Large intestine (tissue), 3 donors: ENCODE data around the gene ABCF2. TPM values are rescaled to one million over a fixed set of nuclear protein-coding genes. Genes with fewer than 3 reads are reported as not detected.

Source experiments
- DNase-seq, 2 donors: peaks; one replicate each; pipeline versions ENCODE4 v3.0.0 to v3.0.0-alpha.2; 2013
- H3K27ac ChIP-seq: one replicate; pipeline ENCODE4 v1.5.1; 2013; ENCODE audit warnings: low read length
- H3K27me3 ChIP-seq: 2 replicates; pipeline ENCODE4 v1.6.1; 2013; ENCODE audit warnings: low read length; ENCODE audit not compliant: control insufficient read depth, insufficient read depth
- H3K36me3 ChIP-seq: 2 replicates; pipeline ENCODE4 v1.6.1; 2013; ENCODE audit warnings: low read length; ENCODE audit not compliant: control insufficient read depth, insufficient read depth
- H3K4me1 ChIP-seq: one replicate; pipeline ENCODE4 v1.6.1; 2013; ENCODE audit warnings: low read length; ENCODE audit not compliant: control insufficient read depth, insufficient read depth
- H3K4me3 ChIP-seq: one replicate; pipeline ENCODE4 v1.5.1; 2013; ENCODE audit warnings: low read length
- H3K9me3 ChIP-seq: one replicate; pipeline ENCODE4 v1.6.1; 2013; ENCODE audit warnings: mild to moderate bottlenecking, low read depth, low read length, moderate library complexity; ENCODE audit not compliant: control insufficient read depth
- WGBS: methylation state at CpG from one replicate; pipeline ENCODE4 v1.1.5; 2013; ENCODE audit warnings: low lambda C conversion rate; ENCODE audit not compliant: insufficient coverage; 5-methylcytosine and 5-hydroxymethylcytosine counted together
- polyA plus RNA-seq: library from polyadenylated mRNA; unstranded; fragments of 120-200 nt; gene quantifications from one replicate; pipeline ENCODE4 v1.2.1, GENCODE V29; 2013

ABCF2 gene
- polyA plus RNA-seq, 1 donor, result 19.1 TPM

DNA sequence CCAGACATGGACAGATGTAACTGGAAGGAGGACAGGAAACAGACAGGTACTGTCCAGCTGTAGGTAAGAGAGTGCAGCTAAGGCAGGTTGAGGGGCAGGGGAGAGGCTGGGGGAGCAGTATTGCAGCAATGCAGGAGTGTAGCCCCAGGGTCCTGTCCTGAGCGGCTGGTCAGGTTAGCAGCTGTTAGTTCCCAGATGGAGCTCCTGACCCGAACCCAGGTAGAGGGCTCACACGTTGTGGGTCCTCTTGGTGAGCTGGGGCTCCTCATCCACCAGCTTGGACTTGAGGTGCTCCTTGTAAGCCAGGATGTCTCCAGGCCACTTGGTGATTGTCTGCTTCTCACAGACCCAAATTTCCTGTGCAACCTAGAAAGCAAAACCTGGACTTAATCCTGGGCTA lies 13.2 kb downstream of the ABCF2 start:
- WGBS, result no CpG with 5 or more reads among the region's 3 CpGs
- Histone ChIP-seq H3K27ac (no peak overlapping the region), H3K4me1 (no peaks in the 10 kb centered on the region), H3K36me3 (peaks cover 60% of the 10 kb centered on the region), H3K9me3 (no peaks in the 10 kb centered on the region), H3K27me3 (no peaks in the 10 kb centered on the region), H3K4me3 (no peak overlapping the region)
- no peak for DNase-seq

DNA sequence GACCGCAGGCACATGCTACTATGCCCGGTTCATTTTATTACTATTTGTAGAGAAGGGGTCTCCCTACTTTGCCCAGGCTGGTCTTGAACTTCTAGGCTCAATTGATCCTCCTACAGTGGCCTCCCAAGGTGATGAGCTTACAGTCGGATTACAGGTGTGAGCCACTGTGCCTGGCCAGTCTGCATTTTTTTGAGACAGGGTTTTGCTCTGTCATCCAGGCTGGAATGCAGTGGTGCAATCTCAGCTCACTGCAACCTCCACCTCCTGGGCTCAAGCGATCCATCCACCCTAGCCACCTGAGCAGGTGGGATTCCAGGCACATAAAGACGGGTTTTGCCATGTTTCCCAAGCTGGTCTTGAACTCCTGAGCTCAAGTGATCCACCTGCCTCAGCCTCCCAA lies 14.4 kb downstream of the ABCF2 start:
- no CpG with 5 or more reads among the region's 5 CpGs for whole genome bisulfite sequencing
- Histone ChIP-seq H3K27me3 (no peaks in the 10 kb centered on the region), H3K36me3 (peaks cover 48% of the 10 kb centered on the region), H3K9me3 (no peaks in the 10 kb centered on the region), H3K4me3 (no peak overlapping the region), H3K4me1 (no peaks in the 10 kb centered on the region), H3K27ac (no peak overlapping the region)
- DNase-seq, result no peak

DNA sequence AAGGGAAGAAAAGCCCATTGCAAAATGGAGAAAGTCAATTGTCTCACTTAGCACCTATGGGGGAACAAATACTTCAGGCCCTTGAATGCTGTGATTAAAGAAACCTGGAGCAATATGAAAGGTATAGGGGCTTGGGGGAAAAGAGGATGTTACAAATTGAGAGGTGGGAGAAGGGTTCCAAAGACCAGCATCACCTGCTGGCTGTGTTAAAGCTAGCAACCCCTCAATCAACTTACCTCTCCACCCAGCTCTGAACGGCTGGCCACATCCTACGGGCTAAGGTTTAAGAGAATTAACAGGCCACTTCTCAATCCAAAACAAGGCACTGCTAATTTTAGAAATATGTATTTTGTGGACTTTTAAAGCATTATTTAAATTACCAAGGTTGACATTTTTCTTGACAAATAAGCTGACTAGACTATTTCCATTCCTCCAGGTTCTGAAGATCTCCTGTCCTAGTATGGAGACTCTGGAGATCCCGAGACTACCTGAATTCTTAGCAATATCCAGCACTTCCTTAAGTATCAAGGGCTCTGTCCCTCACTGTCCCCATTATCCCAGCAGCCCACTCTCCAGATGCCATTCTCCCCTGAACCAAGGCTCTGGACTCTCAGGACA lies 15.7 kb downstream of the ABCF2 start:
- H3K4me1 ChIP-seq, result no peaks in the 10 kb centered on the region
- no peaks in the 10 kb centered on the region for H3K27me3 ChIP-seq
- no peak overlapping the region for H3K27ac ChIP-seq
- no peak overlapping the region for H3K4me3 ChIP-seq
- WGBS, result no CpG with 5 or more reads among the region's 3 CpGs
- no peaks in the 10 kb centered on the region for H3K9me3 ChIP-seq
- peaks cover 34% of the 10 kb centered on the region for H3K36me3 ChIP-seq
- no peak for DNase-seq

DNA sequence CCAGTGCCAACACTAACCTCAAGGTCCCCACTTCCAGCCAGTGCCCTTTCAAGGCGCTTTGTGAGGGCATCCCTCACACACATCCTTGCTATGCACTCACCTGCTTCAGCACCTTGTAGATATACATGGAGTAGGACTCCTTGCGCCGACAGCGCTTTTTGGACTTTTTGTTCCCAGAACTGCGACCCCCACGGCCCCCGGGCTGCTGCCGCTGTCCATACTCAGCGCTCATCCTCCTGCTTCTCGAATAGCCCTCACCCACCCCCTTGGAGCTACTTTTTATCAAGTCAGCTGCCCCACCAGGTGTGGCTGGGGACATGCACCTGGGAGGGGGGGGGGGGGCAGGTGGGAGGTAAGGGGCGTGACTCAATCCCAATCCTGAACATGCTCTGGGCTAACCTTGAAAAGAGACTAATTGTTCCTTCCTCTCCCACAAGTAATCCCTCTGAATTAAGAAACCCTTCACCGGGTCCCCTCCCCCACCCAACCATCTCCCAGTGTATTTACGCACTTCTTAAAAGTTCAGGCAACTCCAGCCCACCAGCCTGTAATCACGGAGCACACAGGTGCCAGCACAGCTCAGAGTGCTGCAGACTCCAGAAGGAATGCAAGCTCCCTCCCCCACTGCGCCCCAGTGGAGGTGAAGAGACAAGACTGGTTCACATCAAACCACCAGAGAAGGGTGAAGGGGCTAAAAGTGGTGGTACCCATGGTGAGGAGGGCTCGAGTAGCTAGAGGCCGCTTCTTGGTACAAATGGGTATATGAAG lies 16.7 kb downstream of the ABCF2 start, which contains the start of gene H2BK1:
Gene H2BK1, minus strand, starts transcription at position 402 of the 768 bp plus-strand sequence. Its CDS starts 170 bp downstream, at position 232.
- Histone ChIP-seq H3K27me3 (peaks cover 7% of the 10 kb centered on the region), H3K4me3 (no peak within 1 kb of the TSS), H3K27ac (no peak within 1 kb of the TSS), H3K9me3 (no peaks in the 10 kb centered on the region), H3K4me1 (no peaks in the 10 kb centered on the region), H3K36me3 (peaks cover 26% of the 10 kb centered on the region)
- 83% methylated on average over 1 of the region's 17 CpGs for WGBS
- DNase-seq, result no peak

DNA sequence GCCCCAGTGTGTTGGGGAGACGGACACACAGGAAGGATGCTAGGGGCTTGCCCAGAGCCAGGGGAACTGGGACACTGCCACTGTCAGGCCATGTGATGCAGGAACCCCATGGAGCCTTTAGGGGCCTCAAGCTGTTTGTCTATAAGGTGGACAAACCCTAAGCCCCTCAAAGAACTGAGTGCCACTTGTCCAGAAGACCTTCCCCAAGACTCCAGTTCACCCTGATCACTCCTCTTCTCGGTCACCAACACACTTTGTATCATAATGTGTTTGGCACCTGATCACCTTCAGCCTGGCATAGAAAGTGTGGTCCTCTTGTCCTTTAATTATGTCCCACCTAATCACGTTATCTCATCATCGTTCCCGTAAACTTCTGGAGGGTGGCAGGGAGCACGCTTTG lies 17.4 kb downstream of the ABCF2 start:
- H3K27me3 ChIP-seq, result peaks cover 14% of the 10 kb centered on the region
- no peaks in the 10 kb centered on the region for H3K9me3 ChIP-seq
- peaks cover 19% of the 10 kb centered on the region for H3K36me3 ChIP-seq
- H3K4me3 ChIP-seq, result no peak overlapping the region
- no peak overlapping the region for H3K27ac ChIP-seq
- no CpG with 5 or more reads among the region's 6 CpGs for WGBS
- DNase-seq, result no peak
- H3K4me1 ChIP-seq, result no peaks in the 10 kb centered on the region

DNA sequence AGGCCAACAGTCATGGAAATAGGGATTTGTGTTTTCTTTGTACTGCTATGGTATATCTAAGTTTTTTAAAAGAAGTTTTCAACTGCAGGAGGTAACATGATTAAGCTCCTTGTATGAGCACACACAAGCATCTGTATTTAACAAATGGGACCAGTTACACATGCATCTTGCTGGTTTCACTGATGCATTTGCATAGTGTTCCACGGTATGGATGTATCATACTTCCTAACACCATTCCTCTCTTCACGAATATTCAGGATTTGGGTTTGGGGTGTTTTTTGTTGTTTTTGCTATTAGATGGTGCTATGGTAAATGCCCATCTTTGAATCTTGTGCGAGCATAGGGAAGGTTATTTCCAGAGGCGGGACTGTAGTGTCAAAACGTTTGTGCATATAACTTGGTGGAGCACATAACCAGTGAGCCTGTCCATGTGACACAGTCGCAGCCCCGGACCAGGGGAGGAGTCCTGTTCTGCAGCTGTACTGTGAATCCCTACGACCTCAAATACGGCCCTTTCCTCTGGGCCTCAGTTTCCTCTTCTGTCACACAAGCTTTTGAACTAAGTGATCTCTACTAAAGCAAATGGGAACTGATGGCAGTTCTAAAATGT lies 18.6 kb downstream of the ABCF2 start:
- H3K27me3 ChIP-seq, result peaks cover 24% of the 10 kb centered on the region
- no peak overlapping the region for H3K4me3 ChIP-seq
- no peaks in the 10 kb centered on the region for H3K9me3 ChIP-seq
- H3K27ac ChIP-seq, result no peak overlapping the region
- H3K36me3 ChIP-seq, result peaks cover 10% of the 10 kb centered on the region
- H3K4me1 ChIP-seq, result no peaks in the 10 kb centered on the region
- no peak for DNase-seq
- WGBS, result no CpG with 5 or more reads among the region's 9 CpGs

DNA sequence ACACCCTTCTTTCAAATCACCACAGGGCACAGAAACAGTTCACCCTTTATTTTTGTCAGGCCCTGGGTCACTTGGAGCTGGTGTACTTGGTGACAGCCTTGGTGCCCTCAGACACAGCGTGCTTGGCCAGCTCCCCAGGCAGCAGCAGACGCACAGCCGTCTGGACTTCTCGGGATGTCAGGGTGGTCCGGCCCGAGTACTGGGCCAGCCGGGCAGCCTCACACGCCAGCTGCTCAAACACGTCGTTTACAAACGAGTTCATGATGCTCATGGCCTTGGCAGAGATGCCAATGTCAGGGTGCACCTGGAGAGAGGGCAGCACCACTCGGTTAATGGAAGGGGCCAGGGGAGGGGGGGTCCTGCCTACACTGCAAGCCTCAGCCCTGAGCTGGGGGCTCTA lies 19.2 kb downstream of the ABCF2 start:
- Histone ChIP-seq H3K4me3 (no peak overlapping the region), H3K27ac (no peak overlapping the region), H3K36me3 (peaks cover 5% of the 10 kb centered on the region), H3K27me3 (peaks cover 28% of the 10 kb centered on the region), H3K9me3 (no peaks in the 10 kb centered on the region), H3K4me1 (no peaks in the 10 kb centered on the region)
- no peak for DNase-seq
- no CpG with 5 or more reads among the region's 12 CpGs for whole genome bisulfite sequencing

DNA sequence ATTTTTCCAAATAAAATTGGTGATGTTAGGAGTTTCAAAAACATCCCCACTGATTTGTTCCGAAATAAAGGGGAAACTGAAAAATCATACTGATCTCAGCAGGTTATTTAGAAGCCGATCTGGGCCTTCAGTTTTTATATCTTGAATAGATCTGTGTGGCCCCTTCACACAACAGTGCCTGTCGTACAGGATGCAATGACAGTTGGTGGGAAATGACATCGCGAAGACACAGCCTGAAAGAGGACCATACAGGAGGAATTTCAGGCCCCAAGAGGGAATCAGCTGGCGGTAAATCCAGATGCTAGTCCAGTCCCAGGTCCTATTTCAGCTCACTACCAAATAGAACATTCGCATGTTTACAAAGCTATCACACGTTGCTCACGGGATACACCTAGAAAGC lies 19.7 kb downstream of the ABCF2 start:
- Histone ChIP-seq H3K9me3 (no peaks in the 10 kb centered on the region), H3K27ac (no peak overlapping the region), H3K4me1 (no peaks in the 10 kb centered on the region), H3K27me3 (peaks cover 30% of the 10 kb centered on the region), H3K36me3 (peaks cover under 1% of the 10 kb centered on the region), H3K4me3 (no peak overlapping the region)
- no peak for DNase-seq
- WGBS, result 100% methylated on average over 1 of the region's 9 CpGs

DNA sequence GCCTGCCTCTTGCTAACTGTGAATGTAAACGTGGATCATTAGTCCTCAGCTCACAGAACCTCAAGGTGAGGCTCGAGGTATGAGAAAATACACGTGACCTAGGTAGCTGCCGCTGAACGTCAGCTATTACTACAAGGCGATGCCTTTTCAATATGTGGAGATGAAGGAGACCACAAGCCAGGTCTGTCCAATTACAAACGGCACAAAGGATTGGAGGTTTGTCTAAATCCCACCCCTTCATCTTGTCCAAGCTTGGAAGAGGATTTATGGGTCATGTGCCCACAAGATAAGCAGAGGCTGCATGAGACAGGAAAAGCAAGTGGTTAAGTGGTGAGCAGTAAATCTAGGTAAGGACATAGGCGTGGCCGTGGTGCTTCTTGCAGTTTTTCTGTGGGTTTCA lies 20.1 kb downstream of the ABCF2 start:
- no CpG with 5 or more reads among the region's 9 CpGs for WGBS
- H3K27me3 ChIP-seq, result peaks cover 30% of the 10 kb centered on the region
- H3K4me1 ChIP-seq, result no peaks in the 10 kb centered on the region
- H3K4me3 ChIP-seq, result no peak overlapping the region
- no peak overlapping the region for H3K27ac ChIP-seq
- peak in 1 of 2 donors; percentile 9 for DNase-seq
- no peaks in the 10 kb centered on the region for H3K9me3 ChIP-seq
- no peaks in the 10 kb centered on the region for H3K36me3 ChIP-seq

DNA sequence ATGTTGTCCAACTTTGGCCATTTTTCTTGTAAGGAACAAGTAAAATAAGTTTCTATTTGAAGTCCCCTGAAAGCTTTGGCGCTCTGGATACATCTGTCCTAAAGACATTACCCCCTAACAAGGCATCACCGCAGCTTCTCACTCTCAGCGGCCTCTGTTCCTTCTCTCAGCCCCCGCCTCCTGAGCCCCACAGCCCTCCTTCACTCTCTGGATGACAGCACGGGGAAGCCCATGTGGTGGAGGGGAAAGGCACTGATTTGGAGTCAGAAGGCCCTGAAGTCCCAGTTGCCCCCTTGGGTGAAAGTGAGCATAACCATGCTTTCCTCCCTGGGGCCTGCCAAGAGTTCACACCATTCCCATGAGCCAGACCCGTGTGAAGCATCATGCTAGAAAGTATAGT lies 21.3 kb downstream of the ABCF2 start:
- H3K27me3 ChIP-seq, result peaks cover 32% of the 10 kb centered on the region
- H3K27ac ChIP-seq, result no peak overlapping the region
- no peak overlapping the region for H3K4me3 ChIP-seq
- no peak for DNase-seq
- no peaks in the 10 kb centered on the region for H3K9me3 ChIP-seq
- no CpG with 5 or more reads among the region's 6 CpGs for WGBS
- H3K36me3 ChIP-seq, result no peaks in the 10 kb centered on the region
- H3K4me1 ChIP-seq, result no peaks in the 10 kb centered on the region
